HG03045 (cell line): ENCODE measurements around the gene ACSS3.
A peak's percentile ranks its signal among the peaks of the same experiment; 100 is the strongest.
"Not testable (repeated sequence)": the region's sequence is repeated elsewhere in the genome, so short reads cannot be mapped to it uniquely, and the experiment has no call there.

Experiments used
- ATAC-seq: cut with Tn5 transposase; IDR thresholded peaks from one replicate; pipeline ENCODE4 v1.9.1; 2021; ENCODE audit warnings: mild to moderate bottlenecking, moderate library complexity; ENCODE audit not compliant: unreplicated experiment

Gene ACSS3

DNA sequence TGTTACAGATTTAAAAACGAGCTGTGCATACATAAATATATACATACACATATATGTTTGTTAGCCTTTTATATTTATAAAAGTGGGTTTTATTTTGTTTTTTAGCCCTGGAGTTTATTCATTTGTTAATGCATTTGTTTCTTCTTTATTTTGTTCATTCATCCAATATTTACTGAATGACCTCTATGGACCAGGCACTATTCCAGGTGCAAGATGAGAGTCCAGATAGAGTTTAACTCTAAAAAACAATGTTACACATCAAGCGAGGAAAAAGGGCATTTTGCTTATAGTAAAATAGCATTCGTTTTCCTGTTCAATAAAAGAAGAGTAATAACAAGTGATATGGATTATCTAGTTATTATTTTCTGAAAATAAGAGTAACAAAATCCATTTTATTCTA is 14.2 kb downstream of the ACSS3 start:
- ATAC-seq: no peak

DNA sequence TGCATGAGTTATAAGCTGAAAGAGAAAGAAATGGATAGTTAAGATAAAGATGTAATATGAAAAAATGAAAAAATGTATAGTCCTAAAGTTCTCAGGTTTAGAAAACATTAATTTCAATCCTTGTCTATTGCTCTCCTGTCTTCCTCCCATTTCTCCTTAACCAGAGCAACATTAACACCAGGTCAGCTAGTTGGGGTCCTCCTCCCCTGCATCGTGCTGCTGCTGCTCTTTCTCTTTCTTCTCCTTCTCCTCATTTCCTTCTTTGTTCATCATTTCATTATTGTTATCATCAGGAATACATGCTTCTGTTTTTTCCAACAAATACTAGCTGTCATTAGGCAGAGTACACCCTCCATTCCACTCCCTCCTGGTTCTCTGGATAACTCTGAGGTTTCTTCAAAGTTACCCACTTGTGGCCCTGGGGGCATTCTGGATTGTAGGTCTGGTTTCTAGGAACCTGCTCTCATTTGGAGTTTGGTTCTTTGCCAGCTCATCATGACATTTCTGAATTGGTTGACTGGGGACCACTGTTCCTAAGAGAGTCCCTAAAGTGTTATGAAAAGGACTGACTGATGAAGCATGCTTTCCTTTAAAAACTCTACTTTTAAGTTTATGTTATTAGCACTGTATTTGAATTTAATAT is 17.0 kb downstream of the ACSS3 start:
- no peak for ATAC-seq

DNA sequence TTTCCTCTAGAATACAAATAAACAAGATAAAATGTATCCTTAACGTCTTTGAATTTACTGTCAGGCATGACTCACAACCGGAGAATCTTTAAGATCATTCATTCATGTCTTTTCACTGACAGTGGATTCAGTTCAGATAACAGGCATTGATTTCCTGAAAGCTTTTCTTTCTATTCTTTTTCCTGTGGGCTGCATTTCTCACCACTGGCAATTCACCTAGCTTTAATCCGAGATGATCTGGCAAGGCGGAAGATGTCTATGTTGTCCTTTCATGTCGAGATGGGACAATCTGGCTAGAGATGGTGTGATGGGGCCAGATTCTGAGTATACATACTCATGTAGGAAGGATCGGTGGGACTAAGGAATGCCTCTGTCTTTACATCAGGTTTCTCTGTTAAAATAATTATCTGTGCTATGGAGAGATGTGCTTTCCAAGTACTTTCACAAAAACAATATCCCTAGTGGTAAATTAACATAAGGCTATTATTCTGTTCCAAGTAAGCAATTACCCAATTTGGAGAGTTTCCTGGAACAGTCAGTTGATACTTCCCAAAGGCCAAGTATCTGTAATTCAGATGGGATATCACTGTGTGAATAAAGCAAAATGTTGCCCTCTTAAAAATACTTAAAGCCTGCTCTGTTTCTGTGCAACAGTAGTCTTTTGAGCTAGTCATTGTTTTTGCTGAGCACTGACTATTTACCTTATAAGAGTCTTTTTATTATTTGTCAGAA is 17.8 kb downstream of the ACSS3 start:
- no peak for ATAC-seq

DNA sequence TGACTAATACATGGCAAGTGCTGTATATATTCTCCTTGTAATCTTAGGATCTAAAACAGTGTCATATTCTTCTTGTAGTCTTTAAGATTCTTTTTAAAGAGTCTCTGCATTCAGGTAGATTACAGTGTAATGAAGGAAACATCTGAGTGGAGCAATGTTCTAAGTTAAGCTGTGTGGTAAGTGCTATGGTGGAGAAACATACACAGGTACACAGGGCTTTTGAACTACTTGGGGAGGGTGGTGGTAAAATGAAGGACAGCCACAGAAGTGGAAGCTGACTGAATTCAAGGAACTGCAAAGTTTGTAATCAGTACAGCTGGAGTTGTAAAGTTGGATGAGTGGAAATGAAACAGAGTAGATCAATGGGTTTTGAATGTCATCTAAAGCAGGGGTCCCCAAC is 27.8 kb downstream of the ACSS3 start:
- no peak for ATAC-seq

DNA sequence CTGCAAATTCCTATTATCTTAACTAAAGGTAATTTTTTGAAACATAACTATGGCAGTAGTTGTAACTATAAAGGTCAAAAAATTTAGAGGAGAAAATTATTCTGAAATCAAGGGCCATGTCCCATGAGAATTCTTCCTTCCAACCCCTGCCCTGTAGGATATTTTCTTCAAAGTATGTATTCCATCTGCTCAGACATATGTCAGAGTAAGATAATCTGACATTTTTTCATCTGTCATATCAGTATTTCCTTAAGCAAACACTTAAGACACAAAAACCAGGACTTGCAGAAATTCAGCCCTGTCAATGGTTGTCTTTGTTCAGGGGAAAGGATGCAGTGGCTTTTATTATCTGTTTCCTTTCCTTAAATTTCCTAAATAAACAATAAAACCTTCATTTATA is 36.3 kb downstream of the ACSS3 start:
- no peak for ATAC-seq

DNA sequence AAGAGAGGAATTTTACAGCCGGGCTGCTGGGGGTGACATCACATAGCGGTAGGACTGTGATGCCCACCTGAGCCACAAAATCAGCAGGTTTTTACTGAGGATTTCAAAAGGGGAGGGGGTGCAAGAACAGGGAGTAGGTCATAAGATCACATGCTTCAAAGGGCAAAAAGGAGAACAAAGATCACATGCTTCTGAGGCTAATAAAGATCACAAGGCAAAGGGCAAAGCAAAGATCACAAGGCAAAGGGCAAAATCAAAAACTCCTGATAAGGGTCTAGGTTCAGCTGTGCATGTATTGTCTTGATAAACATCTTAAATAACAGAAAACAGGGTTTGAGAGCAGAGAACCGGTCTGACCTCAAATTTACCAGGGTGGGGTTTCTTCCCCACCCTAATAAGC is 41.2 kb downstream of the ACSS3 start:
- ATAC-seq: not testable (repeated sequence)

DNA sequence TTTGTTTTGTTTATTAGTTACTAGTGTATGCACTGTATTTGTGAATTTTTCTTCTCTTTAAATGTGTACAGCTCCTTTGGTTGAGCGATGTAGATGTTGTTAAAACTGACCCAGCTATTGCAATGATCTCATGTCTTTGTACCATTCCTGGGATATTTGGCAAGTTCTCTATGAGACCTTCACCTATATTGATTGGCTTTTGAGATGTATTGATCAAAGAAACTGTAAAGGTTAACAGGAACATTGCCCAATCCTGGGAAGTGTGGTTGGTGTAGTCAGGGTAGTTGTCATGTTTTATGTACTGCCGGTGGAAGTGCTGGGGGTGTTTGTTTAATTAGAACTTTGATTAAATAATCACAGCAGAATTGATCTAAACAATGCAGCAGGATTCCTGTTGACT is 43.1 kb downstream of the ACSS3 start:
- no peak for ATAC-seq

DNA sequence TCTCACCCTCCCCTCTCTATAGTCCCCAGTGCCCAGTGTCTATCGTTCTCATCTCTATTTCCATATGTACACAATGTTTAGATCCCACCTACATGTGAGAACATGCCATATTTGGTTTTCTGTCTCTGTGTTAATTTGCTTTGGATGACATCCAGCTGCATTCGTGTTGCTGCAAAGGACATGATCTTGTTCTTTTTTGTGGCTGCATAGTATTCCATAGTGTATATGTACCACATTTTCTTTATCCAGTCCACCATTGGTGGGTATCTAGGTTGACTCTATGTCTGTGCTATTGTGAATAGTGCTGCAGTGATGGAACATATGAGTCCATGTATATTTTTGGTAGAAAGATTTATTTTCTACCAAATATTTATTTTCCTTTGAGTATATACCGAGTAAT is 45.7 kb downstream of the ACSS3 start:
- no peak for ATAC-seq

DNA sequence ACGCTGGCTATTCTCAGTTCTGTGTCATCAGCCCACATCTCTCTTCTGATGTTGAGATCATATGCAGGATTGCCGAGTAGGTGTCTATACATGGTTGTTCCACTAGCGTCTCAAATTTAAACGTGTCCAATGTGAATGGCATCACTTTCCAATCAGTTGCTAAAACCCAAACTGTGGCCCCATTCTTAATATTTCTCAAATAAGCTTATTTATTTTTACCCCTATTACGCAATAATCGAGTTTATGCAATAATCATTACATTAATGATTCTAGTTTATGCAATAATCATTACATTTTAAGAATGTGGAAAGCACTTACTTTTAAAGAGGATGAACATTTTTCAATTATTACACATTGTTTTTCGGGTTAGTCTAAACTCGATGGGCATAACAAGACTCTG is 47.8 kb downstream of the ACSS3 start:
- ATAC-seq: no peak

DNA sequence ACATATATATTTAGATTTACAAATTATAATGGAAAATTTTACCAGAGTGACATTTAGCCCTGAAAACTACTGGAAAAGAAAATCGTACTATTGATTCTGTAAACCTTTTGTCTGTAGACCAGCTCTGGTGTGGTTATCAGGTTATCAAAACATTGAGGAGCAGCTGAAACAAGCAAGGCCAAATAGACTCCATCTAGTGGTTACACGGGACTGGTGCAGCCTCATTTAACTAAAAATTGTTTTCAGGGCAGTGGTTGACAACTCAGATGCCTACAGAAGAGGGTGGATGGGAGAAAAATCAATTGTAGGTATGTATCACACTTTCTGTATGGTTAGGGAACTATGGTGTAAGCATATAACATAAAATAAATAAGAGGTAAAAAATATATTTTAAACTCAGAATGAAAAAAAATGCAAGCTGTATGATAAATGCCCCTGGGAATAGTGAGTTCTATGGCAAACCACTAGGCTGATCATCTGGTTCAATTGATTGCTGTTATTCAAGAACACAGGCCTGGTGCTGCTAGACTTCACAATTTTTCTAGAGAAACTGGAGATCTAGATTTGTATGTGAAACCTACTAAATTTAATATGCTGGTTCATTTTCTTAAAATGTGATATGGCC is 51.2 kb downstream of the ACSS3 start:
- peak; percentile 87 for ATAC-seq

DNA sequence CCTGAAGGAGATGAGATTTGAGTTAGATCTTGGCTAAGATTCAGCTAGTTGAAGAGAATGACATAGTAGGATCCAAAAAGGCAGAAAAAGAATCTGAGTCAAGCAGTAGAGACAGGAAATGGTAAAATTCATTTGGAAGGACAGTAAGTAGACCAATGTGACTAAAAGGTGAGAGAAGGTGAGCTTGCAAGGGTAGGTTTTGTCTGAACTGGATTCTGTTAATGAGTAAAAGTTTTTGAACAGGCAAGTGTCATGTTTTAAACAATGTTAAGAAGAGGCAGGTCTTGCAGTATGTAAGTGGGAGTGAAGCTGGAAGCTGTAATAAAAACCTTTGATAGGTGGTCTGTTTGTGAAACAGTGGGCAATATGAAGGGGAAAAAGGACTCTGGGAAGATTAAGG is 58.6 kb downstream of the ACSS3 start:
- no peak for ATAC-seq

DNA sequence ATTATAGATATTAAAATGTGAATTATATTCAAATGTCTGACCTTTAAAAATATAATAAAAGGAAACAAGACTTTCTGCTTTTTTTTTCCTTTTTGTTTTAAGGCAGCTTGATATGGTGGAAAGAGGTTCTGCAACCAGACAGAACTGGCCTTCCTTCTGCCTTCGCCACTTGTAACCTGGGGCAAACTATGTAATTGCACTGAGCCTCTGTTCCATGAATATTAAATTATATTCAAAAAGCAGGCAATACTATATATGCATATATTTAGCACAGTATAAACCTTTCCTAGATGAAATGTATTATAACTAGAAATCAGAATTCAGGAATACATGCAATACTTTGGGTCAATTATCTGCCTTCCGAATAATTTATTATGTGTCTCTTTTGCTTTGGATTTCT is 59.9 kb downstream of the ACSS3 start:
- no peak for ATAC-seq

DNA sequence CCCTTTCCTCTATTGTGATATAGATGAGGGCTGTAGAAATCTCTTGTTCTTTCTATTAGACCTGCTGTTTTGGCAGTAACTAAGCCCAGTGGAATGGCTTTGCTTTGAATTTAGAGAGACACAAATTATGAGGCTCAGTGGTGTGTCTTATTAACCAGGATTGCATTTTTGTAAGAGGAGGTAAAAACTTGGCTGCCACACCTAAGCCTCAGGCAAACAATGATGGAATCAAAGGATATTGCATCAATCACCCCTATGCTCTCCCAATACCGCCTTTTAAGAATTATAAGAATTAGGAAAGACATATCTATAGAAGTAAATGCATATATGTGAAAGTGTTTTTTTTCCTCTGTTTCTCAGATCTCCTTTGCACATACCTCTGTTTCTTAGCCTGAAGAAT is 63.3 kb downstream of the ACSS3 start:
- ATAC-seq: no peak

DNA sequence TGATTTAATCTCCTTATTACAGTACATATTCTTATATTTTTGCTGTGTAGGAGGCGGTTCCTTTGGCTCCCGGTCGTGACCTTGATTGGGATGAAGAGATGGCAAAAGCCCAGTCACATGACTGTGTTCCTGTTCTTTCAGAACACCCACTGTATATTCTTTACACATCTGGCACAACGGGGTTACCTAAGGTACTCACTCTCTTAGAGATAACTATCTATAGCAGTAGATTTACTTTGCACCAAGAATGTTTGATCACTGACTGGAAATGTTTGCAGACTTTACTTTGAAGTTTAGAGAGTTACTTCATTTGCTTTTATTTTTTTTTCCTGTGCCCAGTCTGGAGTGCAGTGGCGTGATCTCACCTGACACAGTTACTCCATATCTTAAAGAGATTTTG is 65.2 kb downstream of the ACSS3 start:
- no peak for ATAC-seq

DNA sequence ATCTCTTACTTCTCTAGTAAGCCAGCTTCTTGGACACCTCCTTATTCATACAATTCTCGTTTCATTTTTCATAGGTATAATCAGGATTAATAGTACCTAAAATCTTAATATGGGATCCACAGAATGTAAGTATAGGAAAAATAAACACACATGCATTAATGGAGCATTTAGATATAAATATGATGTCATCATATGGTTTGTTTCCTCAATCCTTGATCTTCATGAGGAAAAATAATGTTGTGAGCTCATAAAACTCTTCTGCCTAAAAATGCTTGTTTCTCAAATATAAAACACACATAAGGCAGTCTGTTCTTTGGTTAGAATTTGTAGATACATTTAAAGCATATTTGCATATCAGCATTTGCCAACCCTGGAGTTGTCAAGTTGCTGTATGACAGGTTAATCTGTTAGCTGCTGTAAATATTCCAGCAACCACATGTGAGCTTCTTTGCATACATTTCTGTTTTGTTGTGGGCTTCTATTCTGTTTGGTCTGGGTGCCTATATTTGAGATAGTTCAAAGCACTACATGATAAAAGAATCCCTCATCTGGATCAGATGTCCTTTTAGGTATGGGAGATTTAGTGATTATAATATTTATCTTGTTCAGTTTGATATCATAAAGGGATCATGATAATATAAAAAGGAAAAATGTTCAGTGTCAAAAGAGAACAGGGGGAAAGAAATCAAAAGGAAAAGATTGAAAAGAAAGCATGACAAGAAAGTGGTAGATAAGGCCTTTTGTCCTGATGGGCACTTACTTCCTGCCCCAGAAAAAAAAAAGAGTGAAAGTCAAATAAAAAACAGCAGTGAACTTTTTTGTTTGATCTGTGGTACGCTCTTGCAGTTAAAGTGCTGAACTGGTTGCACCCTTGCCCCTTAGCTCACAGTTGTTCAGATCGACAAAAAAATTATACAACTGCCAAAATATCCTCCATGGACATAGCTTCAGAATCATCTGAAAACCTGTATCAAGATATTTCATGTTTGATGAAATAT is 68.6 kb downstream of the ACSS3 start:
- no peak for ATAC-seq

DNA sequence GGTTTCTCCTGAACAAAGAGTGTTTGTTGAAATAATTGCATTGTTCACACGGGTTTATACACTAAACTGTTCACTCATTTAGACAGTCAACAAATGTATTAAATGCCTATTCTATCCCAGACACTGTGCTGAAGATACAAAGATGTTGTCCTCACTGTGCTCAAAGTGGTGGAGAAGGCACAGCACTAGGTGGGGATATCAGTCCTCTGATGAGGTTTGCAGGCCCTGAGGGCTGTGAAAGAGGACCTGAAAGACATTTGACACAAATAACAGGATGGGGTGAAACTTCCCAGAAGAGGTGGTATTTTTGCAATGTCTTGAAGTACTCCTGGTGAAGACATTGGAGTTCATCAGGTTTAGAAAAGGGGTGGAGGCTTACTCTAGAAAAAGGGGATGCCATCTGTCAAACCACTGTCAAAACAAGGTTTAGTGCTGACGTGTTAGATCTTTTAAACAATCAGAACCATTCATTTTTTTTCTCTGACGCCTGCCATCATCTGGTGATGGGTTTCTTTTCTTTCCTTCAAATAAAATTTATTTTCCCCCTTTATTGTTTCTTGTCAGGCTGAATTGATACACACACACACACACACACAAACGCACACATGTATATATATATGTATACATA is 69.5 kb downstream of the ACSS3 start:
- no peak for ATAC-seq

DNA sequence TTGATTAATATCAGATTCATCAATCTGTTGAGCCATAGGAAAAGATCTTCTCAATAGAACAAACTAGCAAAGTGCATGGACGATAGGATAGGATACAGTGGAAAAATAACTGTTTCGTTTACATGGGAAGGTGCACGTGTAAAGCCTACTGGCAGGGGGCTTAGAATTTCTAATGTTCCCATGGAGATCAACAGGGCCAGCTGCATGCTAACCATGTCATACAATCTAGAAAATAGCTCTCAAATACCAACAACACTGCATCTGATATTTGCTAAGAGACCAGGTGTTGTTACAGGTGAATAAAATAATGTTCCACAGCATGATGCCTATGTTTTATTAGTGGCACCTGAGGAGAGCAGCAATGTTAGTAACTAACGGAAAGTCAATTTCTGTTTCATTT is 72.5 kb downstream of the ACSS3 start:
- ATAC-seq: no peak

DNA sequence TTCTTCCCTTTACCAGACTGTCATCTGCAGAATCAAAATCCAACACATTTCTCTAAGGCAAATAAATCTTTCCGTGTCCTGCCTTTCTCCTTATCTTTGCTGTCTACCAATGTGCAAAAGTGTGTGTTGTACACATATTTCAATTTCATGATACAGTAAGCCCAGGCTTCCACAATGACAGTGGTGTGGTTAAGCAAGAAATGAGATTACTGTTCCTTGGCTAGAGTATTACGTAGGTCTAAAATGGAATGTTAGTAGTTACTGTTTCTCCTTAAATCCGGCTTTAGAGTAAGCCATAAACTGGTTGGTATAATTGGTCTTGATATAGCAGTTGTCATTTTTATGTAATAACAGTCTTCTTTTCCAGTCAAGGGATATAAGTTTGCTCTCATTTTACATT is 82.0 kb downstream of the ACSS3 start:
- no peak for ATAC-seq

DNA sequence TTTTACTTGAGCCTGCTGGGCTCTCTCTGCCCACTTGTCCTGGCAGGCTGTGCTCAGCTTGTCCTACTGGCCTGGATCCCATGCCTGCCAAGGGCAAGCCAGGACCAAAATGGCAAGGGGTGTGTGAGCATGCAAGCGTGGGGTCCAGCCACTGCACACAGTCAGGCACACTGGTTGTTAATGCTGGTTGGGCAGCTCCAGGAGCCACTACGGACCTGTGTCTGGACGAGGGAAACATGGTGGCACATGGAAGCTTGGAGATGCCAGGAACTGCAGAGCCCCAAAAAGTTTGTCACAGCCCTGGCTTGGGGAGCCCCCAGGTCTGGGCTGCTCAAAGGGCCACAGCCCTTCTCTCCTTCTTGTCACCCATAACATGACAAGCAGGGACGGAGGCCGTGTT is 83.8 kb downstream of the ACSS3 start:
- ATAC-seq: no peak

DNA sequence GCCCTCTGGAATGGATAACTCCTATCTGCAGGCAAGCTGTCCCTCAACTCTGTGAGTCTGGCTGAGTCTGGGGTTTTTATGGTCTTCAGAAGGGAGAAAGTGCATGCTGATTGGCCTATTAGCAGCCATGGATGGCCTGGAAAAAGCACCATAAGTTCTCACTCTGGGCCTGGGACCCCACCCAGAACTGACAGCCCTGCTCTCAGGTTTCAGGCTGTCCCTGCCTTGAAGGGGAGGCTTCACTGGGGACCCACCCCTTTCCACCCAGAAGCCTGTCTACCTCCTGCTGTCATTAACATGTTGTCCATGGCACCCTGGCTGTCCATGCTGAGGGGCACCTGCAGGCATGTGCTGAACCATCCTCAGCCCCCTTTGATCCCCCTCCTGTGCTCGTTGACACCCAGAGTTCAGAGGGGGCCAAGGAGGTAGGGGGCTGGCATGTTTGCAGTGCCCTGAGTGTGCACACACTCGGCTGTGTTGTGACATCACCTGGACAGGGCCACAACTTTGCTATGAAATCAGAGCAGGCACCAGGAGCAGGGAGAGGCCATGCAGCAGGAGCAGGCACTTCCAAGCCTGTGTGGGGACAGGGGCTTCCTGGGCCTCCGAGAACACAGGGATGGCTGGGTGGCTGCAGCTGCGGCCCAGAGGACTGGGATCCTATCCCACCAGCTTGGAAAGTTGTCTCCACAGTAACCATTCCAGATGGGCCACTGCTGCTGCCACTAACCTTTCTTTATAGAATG is 84.7 kb downstream of the ACSS3 start:
- ATAC-seq: no peak
